ENCODE data around the gene CXCR5. TPM values are rescaled to one million over a fixed set of nuclear protein-coding genes. Genes with fewer than 3 reads are reported as not detected.

The CXCR5 gene
- total RNA-seq, 2 donors from 2014 or later = 0.05 to 0.19 TPM

DNA sequence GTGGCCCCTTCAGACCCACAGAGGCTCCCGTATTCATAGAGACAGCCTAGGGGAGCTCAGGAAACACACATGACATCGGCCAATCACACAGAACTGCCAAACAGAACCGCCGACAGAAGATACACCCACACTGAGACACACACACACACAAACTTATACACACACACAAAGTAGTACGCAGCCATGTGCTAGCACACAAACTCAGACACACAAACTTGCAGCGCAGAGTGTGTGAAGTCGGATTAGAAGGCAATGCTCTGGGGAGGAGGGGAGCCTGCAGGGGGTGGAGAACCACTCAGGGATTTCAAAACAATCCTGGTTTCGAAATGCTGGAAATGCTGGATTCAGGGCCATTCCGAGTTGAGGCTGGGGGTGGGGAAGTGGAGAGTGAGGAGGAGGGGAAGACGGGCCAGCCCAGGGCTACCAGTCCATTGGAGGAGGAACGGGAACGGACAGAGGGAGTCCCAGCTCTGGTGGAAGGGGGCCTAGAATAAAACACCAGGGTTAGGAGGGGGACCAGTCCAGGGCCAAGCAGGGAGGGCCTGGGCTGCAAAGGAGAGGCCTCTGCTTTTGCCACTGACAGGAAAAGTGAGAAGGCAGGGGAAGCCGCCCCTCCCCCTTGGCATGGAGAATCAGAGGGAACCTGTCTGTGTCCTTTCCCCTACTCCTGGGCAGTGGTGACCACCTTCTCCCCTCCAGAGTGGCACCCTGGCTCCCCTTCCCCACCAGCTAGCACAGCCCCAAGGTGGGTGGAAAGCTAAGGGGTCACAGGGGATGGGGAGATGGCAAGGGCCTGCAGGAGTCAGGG, 37.6 kb downstream of the CXCR5 start:
- peak overlapping the region; percentile 72 to 97 for H3K9ac ChIP-seq (ENCODE audit: low read depth in 2 of 2, low read length in 2 of 2)
- DNase-seq = peak; percentile 68
- peak overlapping the region; percentile 100 for H3K27ac ChIP-seq
- intact Hi-C loops (cut with DNase I) = no loop called here
- no peaks in the 10 kb centered on the region for H3K36me3 ChIP-seq
- no peaks in the 10 kb centered on the region for H3K9me3 ChIP-seq
- H3K27me3 ChIP-seq = no peaks in the 10 kb centered on the region
- H3K4me3 ChIP-seq = peak overlapping the region; percentile 88
- H3K4me1 ChIP-seq = peaks cover 62% of the 10 kb centered on the region
- TF ChIP-seq CTCF (IDR thresholded peaks at IDR 0.05) = no peak

GRCh38 chr11:118921929-118922744, 38.4 kb downstream of the CXCR5 start:
- Histone ChIP-seq H3K27ac (peak overlapping the region; percentile 100), H3K9ac (ENCODE audit: low read depth in 2 of 2, low read length in 2 of 2) (peak overlapping the region; percentile 95 to 97), H3K4me3 (peak overlapping the region; percentile 88), H3K4me1 (peaks cover 56% of the 10 kb centered on the region), H3K27me3 (no peaks in the 10 kb centered on the region), H3K9me3 (no peaks in the 10 kb centered on the region), H3K36me3 (no peaks in the 10 kb centered on the region)
- peak; percentile 87 for DNase-seq
- intact Hi-C loops (cut with DNase I) = no loop called here
- TF ChIP-seq CTCF (IDR thresholded peaks at IDR 0.05) = no peak

- intact Hi-C loops (cut with DNase I) = no loop called here
- no peak for TF ChIP-seq CTCF (IDR thresholded peaks at IDR 0.05)
- H3K9ac ChIP-seq (ENCODE audit: low read depth in 2 of 2, low read length in 2 of 2) = peak overlapping the region; percentile 95 to 97
- H3K4me3 ChIP-seq = peak overlapping the region; percentile 88
- H3K9me3 ChIP-seq = no peaks in the 10 kb centered on the region
- H3K27me3 ChIP-seq = no peaks in the 10 kb centered on the region
- DNase-seq = no peak
- H3K4me1 ChIP-seq = peaks cover 51% of the 10 kb centered on the region
- no peaks in the 10 kb centered on the region for H3K36me3 ChIP-seq
- peak overlapping the region; percentile 100 for H3K27ac ChIP-seq
Observed at GRCh38 chr11:118922745-118923627, 39.3 kb downstream of the CXCR5 start.

DNA sequence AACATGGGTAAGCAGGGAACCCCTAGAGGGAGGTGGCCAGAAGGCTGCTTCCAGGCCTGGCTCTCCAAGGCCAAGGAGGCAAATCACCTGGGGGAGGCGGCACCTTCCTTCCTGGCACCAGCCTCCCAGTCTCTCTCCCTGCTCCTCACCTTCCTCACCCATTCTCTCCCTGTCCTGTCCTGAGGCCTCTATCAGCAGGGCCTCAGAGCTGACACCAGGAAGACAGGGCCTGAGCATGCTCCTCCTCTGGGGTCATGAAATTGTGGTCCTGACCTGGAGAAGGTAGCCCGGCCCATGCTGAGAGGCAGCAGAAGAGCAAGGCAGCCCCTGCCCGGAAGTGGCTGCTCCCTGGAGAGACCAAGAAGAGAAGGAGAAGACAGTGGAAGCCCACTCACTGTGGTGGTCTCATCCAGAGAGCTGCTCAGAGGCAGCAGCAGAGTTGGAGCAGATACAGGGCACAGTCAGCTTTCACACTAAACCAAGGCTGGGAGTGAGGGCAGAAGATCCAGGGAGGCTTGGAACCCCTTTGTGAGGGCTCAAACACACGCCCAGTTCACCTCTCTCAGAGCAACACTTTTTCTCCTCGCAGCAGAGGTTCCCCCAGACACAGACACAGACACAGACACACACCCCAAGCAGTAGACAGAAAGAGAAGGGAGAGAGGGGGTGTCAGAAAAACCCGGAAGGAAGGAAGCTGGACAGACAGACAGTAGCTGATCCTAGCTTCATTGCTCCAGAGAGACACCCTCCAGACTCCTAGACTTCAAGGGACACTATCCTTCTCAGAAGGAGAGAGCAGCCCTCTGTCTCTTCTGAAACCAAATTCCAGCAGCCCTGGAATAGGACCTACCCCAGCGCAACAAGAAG, 40.3 kb downstream of the CXCR5 start:
- DNase-seq = peak; percentile 61
- peak overlapping the region; percentile 100 for H3K27ac ChIP-seq
- H3K27me3 ChIP-seq = no peaks in the 10 kb centered on the region
- intact Hi-C loops (cut with DNase I) = no loop called here
- H3K4me3 ChIP-seq = peak overlapping the region; percentile 88
- no peak for TF ChIP-seq CTCF (IDR thresholded peaks at IDR 0.05)
- peaks cover 50% of the 10 kb centered on the region for H3K4me1 ChIP-seq
- H3K9me3 ChIP-seq = no peaks in the 10 kb centered on the region
- H3K36me3 ChIP-seq = no peaks in the 10 kb centered on the region
- H3K9ac ChIP-seq (ENCODE audit: low read depth in 2 of 2, low read length in 2 of 2) = peak overlapping the region; percentile 95 to 97

Data from colonic mucosa (tissue), 4 donors.